MM.1S (cell line): ENCODE measurements around the gene RASSF1.

Experiments used
- EZH2 ChIP-seq: fragments of 300-600 bp; sonication (generic); optimal IDR thresholded peaks from 2 replicates; pipeline ENCODE3; 2017; ENCODE audit warnings: low read depth, mild to moderate bottlenecking, antibody characterized with exemption, low read length, mixed read lengths
- EZH2phosphoT487 ChIP-seq: fragments of 300-600 bp; sonication (generic); IDR thresholded peaks from 2 replicates; pipeline ENCODE4 v1.6.1; 2018; ENCODE audit warnings: antibody characterized with exemption, low read length
- TF ChIP-seq, protein P1 (sequence below): fragments of 300-600 bp; sonication (generic); IDR thresholded peaks from 2 replicates; pipeline ENCODE4 v1.5.1; 2016; ENCODE audit warnings: antibody characterized with exemption, low read length, mixed read lengths

DNA sequence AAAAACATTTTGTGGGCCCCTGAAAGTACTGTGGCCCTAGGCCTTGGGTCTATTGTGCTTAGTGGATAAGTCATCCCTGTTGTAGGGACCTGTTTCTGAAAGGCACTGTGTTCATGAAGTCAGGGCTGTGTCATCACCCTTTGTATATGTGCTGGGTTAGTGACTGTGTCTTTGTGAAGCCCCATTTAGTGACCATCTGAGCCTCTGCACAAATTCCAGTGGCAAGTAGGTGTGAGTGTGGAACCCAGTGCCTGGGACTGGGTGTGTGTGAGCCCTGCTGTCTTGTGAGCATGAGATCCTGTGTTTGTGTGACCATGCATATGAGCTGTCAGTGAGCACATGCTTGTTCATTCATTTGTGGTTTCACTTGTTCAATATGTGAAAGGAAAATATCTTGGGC is 36.0 kb downstream of the RASSF1 start:
- TF ChIP-seq, protein P1, sequence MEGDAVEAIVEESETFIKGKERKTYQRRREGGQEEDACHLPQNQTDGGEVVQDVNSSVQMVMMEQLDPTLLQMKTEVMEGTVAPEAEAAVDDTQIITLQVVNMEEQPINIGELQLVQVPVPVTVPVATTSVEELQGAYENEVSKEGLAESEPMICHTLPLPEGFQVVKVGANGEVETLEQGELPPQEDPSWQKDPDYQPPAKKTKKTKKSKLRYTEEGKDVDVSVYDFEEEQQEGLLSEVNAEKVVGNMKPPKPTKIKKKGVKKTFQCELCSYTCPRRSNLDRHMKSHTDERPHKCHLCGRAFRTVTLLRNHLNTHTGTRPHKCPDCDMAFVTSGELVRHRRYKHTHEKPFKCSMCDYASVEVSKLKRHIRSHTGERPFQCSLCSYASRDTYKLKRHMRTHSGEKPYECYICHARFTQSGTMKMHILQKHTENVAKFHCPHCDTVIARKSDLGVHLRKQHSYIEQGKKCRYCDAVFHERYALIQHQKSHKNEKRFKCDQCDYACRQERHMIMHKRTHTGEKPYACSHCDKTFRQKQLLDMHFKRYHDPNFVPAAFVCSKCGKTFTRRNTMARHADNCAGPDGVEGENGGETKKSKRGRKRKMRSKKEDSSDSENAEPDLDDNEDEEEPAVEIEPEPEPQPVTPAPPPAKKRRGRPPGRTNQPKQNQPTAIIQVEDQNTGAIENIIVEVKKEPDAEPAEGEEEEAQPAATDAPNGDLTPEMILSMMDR, result no peak
- no peak for TF ChIP-seq EZH2
- TF ChIP-seq EZH2phosphoT487, result no peak
